Measurements from ENCODE around the gene FHAD1. TPM values are rescaled to one million over a fixed set of nuclear protein-coding genes. Genes with fewer than 3 reads are reported as not detected.

FHAD1 gene
- total RNA-seq, 1 experiment from 2014 or later = 3.5 TPM

DNA sequence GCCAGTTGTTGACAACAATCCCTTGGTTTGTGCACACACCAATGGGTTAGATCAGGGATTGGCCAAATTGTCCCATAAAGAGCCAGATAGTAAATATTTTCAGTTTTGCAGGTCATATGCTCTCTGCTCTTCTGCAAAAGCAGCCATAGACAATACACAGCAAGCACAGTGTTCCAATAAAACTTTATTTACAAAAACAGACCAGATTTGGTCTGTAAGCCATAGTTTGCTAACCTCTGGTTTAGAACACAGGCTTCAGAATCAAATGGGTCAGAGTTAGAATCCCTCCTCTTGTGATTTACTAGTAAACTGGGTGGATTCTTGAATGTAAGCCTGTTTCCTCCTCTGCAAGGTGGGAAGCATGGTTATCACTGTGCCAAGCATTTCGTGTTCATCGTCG lies 97.4 kb downstream of the FHAD1 start:
- H3K9me2 ChIP-seq (ENCODE audit: insufficient read depth) = no peaks in the 10 kb centered on the region
- ATAC-seq (no peak), DNase-seq (ENCODE audit: low read depth, low spot score) (no peak)
- ChIA-PET RAD21 (ENCODE audit: low non-redundant PET in 1 of 2, low total read pairs in 2 of 2, uncharacterized antibody in 2 of 2, unreplicated experiment in 2 of 2) (no interaction called here), CTCF (no interaction called here), POLR2A (no interaction called here)
- no peaks in the 10 kb centered on the region for H3K27me3 ChIP-seq (ENCODE audit: insufficient read depth, low read length)
- peaks cover 4 to 67% of the 10 kb centered on the region in 2 experiments; a peak in 3 of 4 replicates for H3K4me1 ChIP-seq (ENCODE audit: control insufficient read depth in 1 of 2, insufficient read depth in 2 of 2, low read length in 2 of 2)
- H3K27ac ChIP-seq (ENCODE audit: low read depth, low read length) = no peak overlapping the region
- H3K4me3 ChIP-seq (replicated peaks in 1 of 2; ENCODE audit: low read depth in 1 of 2, low read length in 2 of 2) = no peak overlapping the region
- H3K36me3 ChIP-seq (ENCODE audit: control insufficient read depth in 1 of 2, insufficient read depth in 2 of 2, low read length in 2 of 2) = no peaks in the 10 kb centered on the region; a peak in 1 of 4 replicates
- H3K9me3 ChIP-seq (ENCODE audit: control insufficient read depth in 1 of 2, insufficient read depth in 1 of 2, low read depth in 1 of 2, low read length in 2 of 2) = no peaks in the 10 kb centered on the region
- H2AFZ ChIP-seq (ENCODE audit: low read depth, low read length, poor library complexity, severe bottlenecking) = no peak overlapping the region
- intact Hi-C loops (cut with micrococcal nuclease) = no loop called here
- no peak overlapping the region for H3K4me2 ChIP-seq (ENCODE audit: low read length)
- BruUV-seq (replicated peaks) = no TSS peak
- H3K9ac ChIP-seq (ENCODE audit: low read length) = no peak overlapping the region
- no peaks in the 10 kb centered on the region for H4K20me1 ChIP-seq (ENCODE audit: insufficient read depth)
- no peaks in the 10 kb centered on the region for H3K79me2 ChIP-seq (ENCODE audit: insufficient read depth, low read length)
- TF ChIP-seq YY1 (IDR thresholded peaks at IDR 0.05; ENCODE audit: extremely low read depth, insufficient replicate concordance, low read depth, low read length) (no peak), CBX3 (IDR thresholded peaks at IDR 0.05; ENCODE audit: low read depth) (no peak), FOSL1 (IDR thresholded peaks at IDR 0.05; ENCODE audit: low read depth) (no peak), SRF (IDR thresholded peaks at IDR 0.05; ENCODE audit: low read depth) (no peak), ZNF274 (IDR thresholded peaks at IDR 0.05; ENCODE audit: low read depth, low read length) (no peak), EZH2 (IDR thresholded peaks at IDR 0.05) (no peak), ELF1 (IDR thresholded peaks at IDR 0.05; ENCODE audit: borderline replicate concordance, low read depth) (no peak)
- TF ChIP-seq, protein P1, sequence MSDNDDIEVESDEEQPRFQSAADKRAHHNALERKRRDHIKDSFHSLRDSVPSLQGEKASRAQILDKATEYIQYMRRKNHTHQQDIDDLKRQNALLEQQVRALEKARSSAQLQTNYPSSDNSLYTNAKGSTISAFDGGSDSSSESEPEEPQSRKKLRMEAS (IDR thresholded peaks at IDR 0.05) = no peak
- TF ChIP-seq, protein P2, sequence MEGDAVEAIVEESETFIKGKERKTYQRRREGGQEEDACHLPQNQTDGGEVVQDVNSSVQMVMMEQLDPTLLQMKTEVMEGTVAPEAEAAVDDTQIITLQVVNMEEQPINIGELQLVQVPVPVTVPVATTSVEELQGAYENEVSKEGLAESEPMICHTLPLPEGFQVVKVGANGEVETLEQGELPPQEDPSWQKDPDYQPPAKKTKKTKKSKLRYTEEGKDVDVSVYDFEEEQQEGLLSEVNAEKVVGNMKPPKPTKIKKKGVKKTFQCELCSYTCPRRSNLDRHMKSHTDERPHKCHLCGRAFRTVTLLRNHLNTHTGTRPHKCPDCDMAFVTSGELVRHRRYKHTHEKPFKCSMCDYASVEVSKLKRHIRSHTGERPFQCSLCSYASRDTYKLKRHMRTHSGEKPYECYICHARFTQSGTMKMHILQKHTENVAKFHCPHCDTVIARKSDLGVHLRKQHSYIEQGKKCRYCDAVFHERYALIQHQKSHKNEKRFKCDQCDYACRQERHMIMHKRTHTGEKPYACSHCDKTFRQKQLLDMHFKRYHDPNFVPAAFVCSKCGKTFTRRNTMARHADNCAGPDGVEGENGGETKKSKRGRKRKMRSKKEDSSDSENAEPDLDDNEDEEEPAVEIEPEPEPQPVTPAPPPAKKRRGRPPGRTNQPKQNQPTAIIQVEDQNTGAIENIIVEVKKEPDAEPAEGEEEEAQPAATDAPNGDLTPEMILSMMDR (IDR thresholded peaks at IDR 0.05 in 2 of 3, conservative IDR thresholded peaks at IDR 0.05 in 1 of 3; ENCODE audit: borderline replicate concordance in 1 of 3, insufficient read depth in 1 of 3, low read depth in 2 of 3, low read length in 2 of 3) = no peak

Data from HCT116 (cell line).